Measurements from ENCODE around the gene GLYATL2. TPM values are rescaled to one million over a fixed set of nuclear protein-coding genes. Genes with fewer than 3 reads are reported as not detected.

Gene GLYATL2
- total and polyA plus RNA-seq, 2 of the 13 experiments (the other 11 are each of a cell fraction or from before 2014, with no cell fraction given), result not detected

- ATAC-seq (no peak), FAIRE-seq (no peak), DNase-seq (ENCODE audit: low spot score) (no peak)
- 29% methylated on average over 1 of the region's 1 CpG for WGBS (ENCODE audit: low lambda C conversion rate)
- H3K4me1 ChIP-seq (ENCODE audit: insufficient read depth, low read length), result no peaks in the 10 kb centered on the region
- H3K9me3 ChIP-seq (ENCODE audit: low read length), result no peaks in the 10 kb centered on the region
- TF ChIP-seq MAFK (conservative IDR thresholded peaks at IDR 0.05 in 1 of 2, IDR thresholded peaks at IDR 0.05 in 1 of 2; ENCODE audit: low read length in 2 of 2) (peak; percentile 32 to 67; a peak in 2 of 4 replicates), WIZ (CRISPR knock-in tag; IDR thresholded peaks at IDR 0.05) (no peak), ZNF20 (CRISPR knock-in tag; IDR thresholded peaks at IDR 0.05) (no peak), ELF3 (CRISPR knock-in tag; IDR thresholded peaks at IDR 0.05) (no peak), GTF3A (CRISPR knock-in tag; conservative IDR thresholded peaks at IDR 0.05) (no peak), MAFF (IDR thresholded peaks at IDR 0.05; ENCODE audit: low read depth, low read length) (0 out of 2 replicates have a peak, but pooled peaks have one; percentile 33), SCMH1 (CRISPR knock-in tag; IDR thresholded peaks at IDR 0.05; ENCODE audit: borderline replicate concordance) (no peak), SYNCRIP (IDR thresholded peaks at IDR 0.05; ENCODE audit: insufficient read depth, low read depth, low read length) (no peak), TEAD2 (CRISPR knock-in tag; IDR thresholded peaks at IDR 0.05) (no peak), MED8 (CRISPR knock-in tag; IDR thresholded peaks at IDR 0.05; ENCODE audit: insufficient replicate concordance) (no peak), KAT2B (IDR thresholded peaks at IDR 0.05; ENCODE audit: borderline replicate concordance, low read depth, low read length) (no peak), XBP1 (CRISPR knock-in tag; IDR thresholded peaks at IDR 0.05) (no peak), ZNF557 (CRISPR knock-in tag; IDR thresholded peaks at IDR 0.05) (no peak), THAP7 (CRISPR knock-in tag; IDR thresholded peaks at IDR 0.05) (no peak), POLR2G (IDR thresholded peaks at IDR 0.05; ENCODE audit: low read depth, low read length) (no peak), ZNF121 (CRISPR knock-in tag; IDR thresholded peaks at IDR 0.05) (no peak), ZNF598 (CRISPR knock-in tag; IDR thresholded peaks at IDR 0.05; ENCODE audit: borderline replicate concordance) (no peak)
- H2AFZ ChIP-seq (ENCODE audit: low read length), result no peak overlapping the region
- BruUV-seq (replicated peaks), result no TSS peak
- intact Hi-C loops (cut with micrococcal nuclease; ENCODE audit: unreplicated experiment), result loop anchor here (5.0 kb wide), 1 partner anchor 460 kb away; no protein-coding TSS in a partner anchor
- no peak overlapping the region for H3K4me3 ChIP-seq (replicated peaks in 1 of 3; ENCODE audit: insufficient read depth in 1 of 3, low read depth in 2 of 3, low read length in 3 of 3)
- no peaks in the 10 kb centered on the region for H3K36me3 ChIP-seq (replicated peaks in 1 of 2; ENCODE audit: control insufficient read depth in 1 of 2, insufficient read depth in 2 of 2, low read length in 2 of 2)
- H3K4me2 ChIP-seq (ENCODE audit: low read depth, low read length), result no peak overlapping the region
- H3K9ac ChIP-seq (ENCODE audit: insufficient read depth, low read depth, low read length), result no peak overlapping the region
- CTCF ChIA-PET (ENCODE audit: low intra/inter-chr PET ratio, low total read pairs), result no interaction called here
- H3K27me3 ChIP-seq (ENCODE audit: control insufficient read depth in 1 of 2, insufficient read depth in 2 of 2, low read length in 2 of 2), result no peaks in the 10 kb centered on the region; a peak in 1 of 5 replicates
- POLR2A ChIA-PET, result no interaction called here
- in situ Hi-C loops (cut with HindIII; ENCODE audit: extremely low pct_ligation_motif_present, low pct_unique_long_range_greater_than_20kb), result no loop called here
- no peaks in the 10 kb centered on the region for H3K79me2 ChIP-seq (ENCODE audit: insufficient read depth, low read length)
- no peaks in the 10 kb centered on the region for H4K20me1 ChIP-seq (ENCODE audit: insufficient read depth, low read length)
- no peak overlapping the region for H3K27ac ChIP-seq (ENCODE audit: extremely low read length, insufficient read depth, low read length)
These were observed 12.4 kb downstream of the GLYATL2 start for GRCh38 chr11:58832056-58832645.
